Skin of body (tissue), 2 donors: ENCODE data around the gene FLNB. TPM values are rescaled to one million over a fixed set of nuclear protein-coding genes. Genes with fewer than 3 reads are reported as not detected.
"Not testable (repeated sequence)": the region's sequence is repeated elsewhere in the genome, so short reads cannot be mapped to it uniquely, and the experiment has no call there.

ENCODE experiments used
- DNase-seq: peaks from one replicate; lab custom pipeline; 2025; lab: John Stamatoyannopoulos, UW
- total RNA-seq: library from RNA; depleted of rRNA; stranded (reverse); fragments of >200 nt; gene quantifications from one replicate; pipeline ENCODE4 v1.2.3, GENCODE V29; 2014

FLNB gene
- total RNA-seq, 1 donor from 2014 or later = 136 TPM

GRCh38 chr3:58051658-58052261 lies 43.5 kb downstream of the FLNB start:
- DNase-seq = not testable (repeated sequence)

- peak; percentile 52 for DNase-seq
These were observed 44.4 kb downstream of the FLNB start for GRCh38 chr3:58052373-58053273.

- DNase-seq = no peak
These were observed 46.4 kb downstream of the FLNB start for GRCh38 chr3:58054652-58055051.

- DNase-seq = no peak
These were observed 47.1 kb downstream of the FLNB start for GRCh38 chr3:58055314-58055713.

- DNase-seq = not testable (repeated sequence)
These were observed 47.7 kb downstream of the FLNB start for GRCh38 chr3:58055891-58056290.

- peak; percentile 85 for DNase-seq
These were observed 50.4 kb downstream of the FLNB start for GRCh38 chr3:58058361-58059263.

GRCh38 chr3:58059349-58060321 lies 51.4 kb downstream of the FLNB start:
- peak; percentile 37 for DNase-seq

- DNase-seq = peak; percentile 80
These were observed 54.2 kb downstream of the FLNB start for GRCh38 chr3:58062472-58062871.

- DNase-seq = peak; percentile 60
These were observed 55.0 kb downstream of the FLNB start for GRCh38 chr3:58063022-58063815.

GRCh38 chr3:58064923-58065638 lies 56.9 kb downstream of the FLNB start:
- DNase-seq = no peak

- DNase-seq = no peak
These were observed 57.5 kb downstream of the FLNB start for GRCh38 chr3:58065700-58066167.

GRCh38 chr3:58066842-58067241 lies 58.6 kb downstream of the FLNB start:
- peak; percentile 60 for DNase-seq

GRCh38 chr3:58068122-58068809 lies 60.0 kb downstream of the FLNB start:
- no peak for DNase-seq

GRCh38 chr3:58071480-58071971 lies 63.3 kb downstream of the FLNB start:
- DNase-seq = no peak

GRCh38 chr3:58072052-58072762 lies 64.0 kb downstream of the FLNB start:
- DNase-seq = no peak

GRCh38 chr3:58072763-58073130 lies 64.5 kb downstream of the FLNB start:
- DNase-seq = peak; percentile 32

- no peak for DNase-seq
These were observed 65.3 kb downstream of the FLNB start for GRCh38 chr3:58073301-58074108.
